Thyroid gland (tissue), 4 donors: ENCODE results near the gene UBASH3B.

Experiments
- CTCF ChIP-seq, 6 experiments: fragments of 200-600 bp in 3 of 6; fragments of 450-650 bp in 3 of 6; sonication (generic) in 3 of 6; IDR thresholded peaks; one replicate each; pipeline ENCODE4 v1.5.1; 2016 to 2019; ENCODE audit warnings: antibody characterized with exemption in 6 of 6, mild to moderate bottlenecking in 2 of 6, inconsistent platforms in 1 of 6, moderate library complexity in 1 of 6
- POLR2A ChIP-seq, 2 donors: fragments of 450-650 bp; IDR thresholded peaks; one replicate each; pipeline ENCODE4 v1.6.1; 2017; ENCODE audit warnings: antibody characterized with exemption in 2 of 2, mild to moderate bottlenecking in 2 of 2, moderate library complexity in 1 of 2

- TF ChIP-seq CTCF (IDR thresholded peaks at IDR 0.05) (no peak), POLR2A (IDR thresholded peaks at IDR 0.05) (no peak)
Measured at GRCh38 chr11:122665861-122666260, 10.3 kb downstream of the UBASH3B start.
